Sigmoid colon (tissue), 4 donors: ENCODE results near the gene SORCS2.

Experiments
- POLR2A ChIP-seq, 2 donors: fragments of 450-650 bp; IDR thresholded peaks; one replicate each; pipeline ENCODE4 v1.6.1; 2016; ENCODE audit warnings: antibody characterized with exemption in 2 of 2, mild to moderate bottlenecking in 2 of 2, moderate library complexity in 2 of 2
- POLR2AphosphoS5 ChIP-seq, 4 donors: sonication (generic); formaldehyde crosslinking; IDR thresholded peaks; one replicate each; pipeline ENCODE4 v1.6.1; 2017; ENCODE audit warnings: antibody characterized with exemption in 4 of 4
- TF ChIP-seq, protein P1 (sequence below), 4 experiments: fragments of 450-650 bp in 3 of 4; fragments of 200-600 bp in 1 of 4; IDR thresholded peaks; one replicate each; pipeline ENCODE4 v1.5.1; 2016 to 2019; ENCODE audit warnings: antibody characterized with exemption in 4 of 4, mild to moderate bottlenecking in 3 of 4, moderate library complexity in 2 of 4

DNA sequence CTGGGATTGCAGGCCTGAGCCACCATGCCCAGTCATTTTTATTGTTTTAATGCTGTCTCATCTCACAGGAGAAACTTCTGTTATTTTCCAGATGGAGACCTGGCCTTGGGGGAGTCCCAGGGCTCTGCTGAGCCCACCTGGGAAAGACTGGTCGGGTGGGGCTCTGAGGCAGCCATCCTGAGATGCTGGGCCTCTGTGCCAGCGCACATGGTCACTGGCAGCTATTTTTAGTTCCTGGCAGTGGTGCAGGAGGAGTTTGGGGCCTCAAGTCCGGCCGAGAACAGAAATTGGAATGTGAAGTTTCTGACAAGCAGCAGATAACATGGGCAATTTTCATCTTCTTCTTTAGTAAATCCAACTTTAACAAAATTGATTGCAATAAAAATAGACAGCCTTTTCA, 44.5 kb downstream of the SORCS2 start:
- TF ChIP-seq, protein P1, sequence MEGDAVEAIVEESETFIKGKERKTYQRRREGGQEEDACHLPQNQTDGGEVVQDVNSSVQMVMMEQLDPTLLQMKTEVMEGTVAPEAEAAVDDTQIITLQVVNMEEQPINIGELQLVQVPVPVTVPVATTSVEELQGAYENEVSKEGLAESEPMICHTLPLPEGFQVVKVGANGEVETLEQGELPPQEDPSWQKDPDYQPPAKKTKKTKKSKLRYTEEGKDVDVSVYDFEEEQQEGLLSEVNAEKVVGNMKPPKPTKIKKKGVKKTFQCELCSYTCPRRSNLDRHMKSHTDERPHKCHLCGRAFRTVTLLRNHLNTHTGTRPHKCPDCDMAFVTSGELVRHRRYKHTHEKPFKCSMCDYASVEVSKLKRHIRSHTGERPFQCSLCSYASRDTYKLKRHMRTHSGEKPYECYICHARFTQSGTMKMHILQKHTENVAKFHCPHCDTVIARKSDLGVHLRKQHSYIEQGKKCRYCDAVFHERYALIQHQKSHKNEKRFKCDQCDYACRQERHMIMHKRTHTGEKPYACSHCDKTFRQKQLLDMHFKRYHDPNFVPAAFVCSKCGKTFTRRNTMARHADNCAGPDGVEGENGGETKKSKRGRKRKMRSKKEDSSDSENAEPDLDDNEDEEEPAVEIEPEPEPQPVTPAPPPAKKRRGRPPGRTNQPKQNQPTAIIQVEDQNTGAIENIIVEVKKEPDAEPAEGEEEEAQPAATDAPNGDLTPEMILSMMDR (IDR thresholded peaks at IDR 0.05), result no peak
- TF ChIP-seq POLR2A (IDR thresholded peaks at IDR 0.05) (no peak), POLR2AphosphoS5 (IDR thresholded peaks at IDR 0.05) (no peak)
